HG03064 (cell line): Measurements from ENCODE around the gene LSM3.
"Not testable (repeated sequence)": the region's sequence is repeated elsewhere in the genome, so short reads cannot be mapped to it uniquely, and the experiment has no call there.

ENCODE experiments used
- ATAC-seq: cut with Tn5 transposase; IDR thresholded peaks from one replicate; pipeline ENCODE4 v1.9.1; 2021; ENCODE audit warnings: low read depth; ENCODE audit not compliant: unreplicated experiment

Gene LSM3

DNA sequence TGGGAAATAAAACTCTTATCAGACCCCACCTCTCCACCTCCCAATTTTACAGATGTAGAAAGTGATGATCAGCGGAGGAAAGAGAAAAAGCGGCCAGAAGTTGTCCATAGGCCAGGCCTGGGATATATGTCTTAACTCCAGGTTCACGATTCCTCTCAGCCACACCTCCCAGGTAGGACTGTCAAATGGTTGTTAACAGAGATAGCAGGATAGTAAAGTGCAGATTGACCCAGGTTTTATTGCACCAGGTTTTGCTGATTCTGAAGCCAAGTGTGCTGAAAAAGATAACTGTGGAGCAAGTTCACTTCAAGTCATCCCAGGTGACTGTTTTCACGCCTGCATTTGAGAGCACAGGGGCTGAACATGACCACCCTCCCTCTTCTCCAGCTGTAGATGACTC, 36.1 kb downstream of the LSM3 start:
- ATAC-seq = no peak

DNA sequence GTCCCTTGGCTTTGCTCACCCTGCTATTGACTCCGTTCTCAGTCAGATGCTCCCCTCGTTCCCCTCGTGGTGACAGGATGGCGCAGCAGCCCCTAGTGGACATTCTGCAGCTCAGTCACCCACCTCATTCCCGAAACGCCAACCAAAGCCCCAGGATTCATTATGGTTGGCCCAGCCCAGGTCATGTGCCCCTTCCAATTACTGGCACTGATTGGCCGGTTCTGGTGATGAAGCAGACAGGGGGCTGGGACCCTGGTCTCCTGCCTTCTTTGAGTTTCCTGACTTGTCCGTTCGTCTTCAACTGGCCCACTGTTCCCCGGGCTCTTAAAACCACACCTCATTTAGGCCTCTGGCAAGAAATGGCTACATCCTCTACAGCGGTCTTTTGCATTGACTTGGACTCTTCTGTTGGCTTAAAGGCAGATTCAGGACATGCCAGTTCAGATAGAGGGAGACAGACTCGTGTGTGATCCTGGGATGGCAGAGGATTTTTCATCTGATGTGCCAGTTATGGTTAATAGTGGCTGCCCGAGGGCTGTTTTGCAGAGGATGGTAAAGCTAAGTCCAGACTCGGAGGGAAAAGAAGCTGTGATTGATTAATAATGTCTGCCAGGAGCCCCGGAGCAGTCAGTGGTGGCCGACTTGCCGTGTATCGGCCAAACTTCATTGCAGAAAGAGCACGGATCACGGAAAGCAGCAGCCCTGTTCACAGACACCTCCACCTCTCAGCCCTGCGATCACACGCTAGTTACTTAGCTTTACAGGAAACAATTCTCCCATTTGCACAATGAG, 37.8 kb downstream of the LSM3 start:
- ATAC-seq = no peak

DNA sequence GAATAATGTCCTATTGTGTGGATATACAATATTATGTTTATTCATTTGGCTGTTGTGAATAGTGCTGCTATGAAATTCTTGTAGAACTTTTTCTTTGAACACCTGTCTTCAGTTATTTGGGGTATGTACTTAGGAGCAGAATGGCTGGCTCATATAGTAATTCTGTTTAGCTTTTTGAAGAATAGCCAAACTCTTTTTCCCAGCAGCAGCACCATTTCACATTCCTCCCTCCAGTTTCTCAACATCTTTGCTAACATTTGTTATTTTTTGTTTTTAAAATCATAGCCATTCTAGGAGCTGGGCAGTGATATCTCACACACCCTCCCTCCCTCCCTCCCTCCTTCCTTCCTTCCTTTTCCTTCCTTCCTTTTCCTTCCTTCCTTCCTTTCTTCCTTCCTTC, 39.7 kb downstream of the LSM3 start:
- no peak for ATAC-seq

- ATAC-seq = no peak
These were observed 42.3 kb downstream of the LSM3 start for GRCh38 chr3:14220933-14221332.

DNA sequence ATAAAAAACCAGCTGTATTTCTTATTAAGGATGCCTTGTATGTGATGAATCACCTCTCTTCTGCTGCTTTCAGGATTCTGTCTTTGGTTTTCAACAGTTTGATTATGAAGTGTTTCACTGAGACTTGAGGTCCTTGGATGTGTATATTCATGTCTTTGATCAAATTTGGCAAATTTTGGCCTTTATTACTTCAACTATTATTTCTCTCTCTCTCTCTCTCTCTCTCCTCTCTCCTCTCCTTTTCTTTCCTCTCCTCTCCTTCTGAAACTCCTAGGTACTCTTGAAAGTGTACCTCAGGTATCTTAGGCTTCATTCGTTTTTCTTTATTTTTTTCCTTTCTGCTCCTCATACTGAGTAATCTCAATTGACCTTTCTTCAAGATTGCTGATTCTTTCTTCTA, 43.3 kb downstream of the LSM3 start:
- ATAC-seq = no peak

DNA sequence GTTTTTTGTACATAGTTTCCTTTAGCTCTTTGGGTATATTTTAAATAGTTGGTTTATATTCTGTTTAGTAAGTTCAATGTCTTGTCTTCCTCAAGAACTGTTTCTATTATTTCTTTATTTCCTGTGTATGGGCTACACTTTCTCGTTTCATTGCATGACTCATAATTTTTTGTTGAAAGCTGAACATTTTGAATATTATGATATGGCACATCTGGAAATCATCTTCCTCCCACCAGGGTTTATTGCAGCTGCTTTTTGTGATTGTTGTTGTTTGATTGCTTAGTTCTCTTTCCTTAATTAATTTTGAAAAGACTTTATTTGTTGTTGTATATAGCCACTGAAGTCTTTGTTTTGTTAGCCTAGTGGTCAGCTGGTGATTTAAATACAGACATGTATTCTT, 43.8 kb downstream of the LSM3 start:
- ATAC-seq = no peak

DNA sequence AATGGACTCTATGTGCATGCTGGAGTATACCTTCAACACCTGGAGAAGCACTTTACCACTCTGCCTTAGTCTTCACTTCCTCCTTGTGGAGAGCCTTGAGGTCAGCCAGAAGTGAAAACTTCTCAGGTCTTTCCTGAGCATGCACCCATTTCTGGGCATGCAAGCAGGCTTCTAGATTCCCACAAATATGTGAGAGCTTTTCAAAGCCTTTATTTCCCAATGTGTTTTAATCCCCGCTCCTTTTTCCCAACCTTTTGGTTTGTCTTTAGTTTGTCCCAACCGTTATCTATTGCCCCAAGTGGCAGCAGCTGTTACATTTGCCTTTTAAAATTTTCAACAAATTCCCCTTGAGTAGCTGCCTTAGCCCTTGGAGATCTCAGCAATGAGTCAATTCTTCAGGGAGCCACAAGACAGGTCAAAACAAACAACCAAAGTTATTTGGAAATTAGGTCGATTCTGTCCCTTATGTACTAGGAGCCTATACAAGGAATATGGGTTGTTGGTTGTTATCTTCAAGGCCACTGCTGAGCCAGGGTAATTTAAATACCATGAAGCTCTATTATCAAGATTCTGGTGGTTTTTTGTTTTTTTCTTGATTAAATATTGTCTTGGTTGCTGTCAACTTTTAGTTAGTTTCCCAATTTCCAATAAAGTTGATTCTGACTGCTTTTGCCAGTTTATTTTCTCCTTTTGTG, 44.4 kb downstream of the LSM3 start:
- ATAC-seq = no peak

- ATAC-seq = no peak
These were observed 45.0 kb downstream of the LSM3 start for GRCh38 chr3:14223595-14223994.

GRCh38 chr3:14224895-14225294, 46.3 kb downstream of the LSM3 start:
- ATAC-seq = no peak

GRCh38 chr3:14225421-14225820, 46.8 kb downstream of the LSM3 start:
- ATAC-seq = no peak

DNA sequence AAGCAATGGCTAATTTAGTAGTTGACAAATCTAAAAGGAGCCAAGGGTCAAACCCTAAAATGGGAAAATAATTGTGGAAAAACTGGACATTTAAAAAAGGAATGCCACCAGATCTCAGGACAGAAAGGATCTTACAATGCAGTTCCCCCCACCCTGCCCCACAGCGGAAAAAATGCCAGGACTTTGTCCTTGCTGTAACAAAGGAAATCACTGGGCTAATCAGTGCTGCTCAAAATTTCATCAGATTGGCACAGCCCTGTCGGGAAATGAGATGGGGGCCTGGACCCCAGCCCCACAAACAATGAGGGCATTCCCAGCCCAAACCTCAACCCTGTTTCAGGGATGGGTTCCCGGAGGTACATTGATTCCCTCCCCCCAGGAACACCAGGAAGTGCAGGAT, 47.7 kb downstream of the LSM3 start:
- not testable (repeated sequence) for ATAC-seq

DNA sequence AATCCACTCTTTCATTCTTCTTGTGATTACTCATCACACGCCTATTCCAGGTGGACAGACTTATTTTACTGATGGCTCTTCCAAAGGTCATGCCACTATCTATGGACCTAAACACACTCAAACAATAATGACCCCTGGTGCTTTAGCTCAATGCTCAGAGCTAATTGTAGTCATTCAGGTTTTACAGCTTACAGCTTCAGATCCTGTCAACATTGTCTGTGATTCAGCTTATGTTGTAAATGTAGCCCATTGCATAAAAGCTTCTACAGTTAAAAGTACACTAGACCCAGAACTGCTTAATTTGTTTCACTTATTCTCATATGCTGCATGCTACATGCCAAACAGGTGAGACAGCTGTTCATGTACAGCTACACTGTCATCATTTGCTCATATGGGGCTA, 49.2 kb downstream of the LSM3 start:
- ATAC-seq = no peak

DNA sequence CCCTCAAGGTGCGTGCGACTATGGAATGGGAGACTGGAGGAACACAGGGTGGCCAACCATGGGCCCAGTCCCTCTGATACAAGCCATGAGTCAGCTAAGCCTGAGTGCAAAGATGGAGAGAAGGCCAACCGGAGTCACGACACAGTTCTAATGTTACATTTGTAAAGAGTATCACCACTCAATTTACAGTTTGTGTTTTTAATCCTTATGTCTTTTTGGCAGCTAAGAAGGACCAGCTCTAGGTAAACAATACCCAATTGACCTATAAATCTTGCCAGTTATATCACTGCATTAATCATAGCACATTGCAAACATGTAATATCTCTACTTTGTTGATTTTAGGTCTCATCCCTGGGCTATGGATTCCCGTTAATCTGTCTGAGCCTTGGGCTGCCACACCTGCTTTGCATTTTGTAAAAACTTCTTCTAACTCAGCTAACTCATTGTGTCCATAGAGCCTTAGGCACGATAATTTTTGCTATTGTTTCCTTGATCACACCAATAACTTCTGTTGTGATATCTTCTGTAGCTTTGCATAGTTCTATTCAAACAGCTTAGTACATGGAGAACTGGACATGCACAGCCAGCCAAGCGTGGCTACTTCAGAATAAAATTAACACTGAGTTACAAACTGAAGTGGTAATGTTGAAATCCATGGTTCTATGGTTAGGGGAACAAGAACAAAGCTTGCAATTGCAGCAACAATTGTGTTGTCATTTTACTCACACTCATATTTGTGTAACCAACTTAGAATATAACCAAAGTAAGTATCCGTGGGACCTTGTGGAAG, 50.3 kb downstream of the LSM3 start:
- ATAC-seq = no peak

DNA sequence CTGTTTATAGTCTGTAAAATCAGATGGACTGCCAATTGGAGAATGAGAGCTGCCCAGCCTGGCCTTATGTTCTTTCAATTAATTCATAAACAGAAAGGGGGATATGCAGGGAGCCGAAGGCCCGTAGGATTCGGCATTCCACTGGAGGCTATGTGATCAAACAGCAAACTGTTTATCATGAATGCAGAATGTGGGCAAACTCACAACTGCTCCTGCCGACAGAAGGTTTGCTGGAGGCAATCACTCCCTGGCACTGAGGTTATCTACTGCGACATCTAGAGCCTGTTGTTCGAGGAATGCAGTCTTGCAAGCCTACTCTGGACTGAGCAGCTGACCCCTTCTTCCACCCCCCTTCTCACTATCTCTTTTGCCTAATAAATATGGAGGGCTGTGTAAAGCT, 51.1 kb downstream of the LSM3 start:
- ATAC-seq = not testable (repeated sequence)

- no peak for ATAC-seq
These were observed 52.1 kb downstream of the LSM3 start for GRCh38 chr3:14230729-14231128.

GRCh38 chr3:14231145-14231990, 52.8 kb downstream of the LSM3 start:
- no peak for ATAC-seq

DNA sequence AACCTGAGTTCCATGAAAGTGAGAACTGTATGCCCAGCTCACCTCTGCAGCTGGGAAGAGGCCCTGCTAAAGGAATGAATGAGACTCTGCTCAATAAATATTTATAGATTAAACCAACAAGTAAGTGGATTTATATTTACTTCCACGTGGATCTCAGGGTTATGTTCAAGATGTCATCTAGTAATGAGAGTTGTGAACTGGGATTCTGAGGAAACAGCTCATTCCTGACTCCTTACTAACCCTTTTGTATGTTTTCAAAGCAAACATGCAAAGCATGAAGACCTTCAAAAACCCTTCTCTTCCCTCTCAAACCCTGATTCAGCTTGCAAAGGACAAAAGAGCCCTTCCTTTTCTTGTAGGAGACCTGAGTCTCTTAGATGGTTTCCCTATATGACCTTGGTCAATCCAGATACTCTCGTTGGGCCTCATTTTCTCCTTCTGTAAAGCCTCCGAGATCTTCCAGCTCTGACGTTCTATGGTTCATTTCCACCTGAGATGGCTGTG, 53.4 kb downstream of the LSM3 start:
- ATAC-seq = no peak

DNA sequence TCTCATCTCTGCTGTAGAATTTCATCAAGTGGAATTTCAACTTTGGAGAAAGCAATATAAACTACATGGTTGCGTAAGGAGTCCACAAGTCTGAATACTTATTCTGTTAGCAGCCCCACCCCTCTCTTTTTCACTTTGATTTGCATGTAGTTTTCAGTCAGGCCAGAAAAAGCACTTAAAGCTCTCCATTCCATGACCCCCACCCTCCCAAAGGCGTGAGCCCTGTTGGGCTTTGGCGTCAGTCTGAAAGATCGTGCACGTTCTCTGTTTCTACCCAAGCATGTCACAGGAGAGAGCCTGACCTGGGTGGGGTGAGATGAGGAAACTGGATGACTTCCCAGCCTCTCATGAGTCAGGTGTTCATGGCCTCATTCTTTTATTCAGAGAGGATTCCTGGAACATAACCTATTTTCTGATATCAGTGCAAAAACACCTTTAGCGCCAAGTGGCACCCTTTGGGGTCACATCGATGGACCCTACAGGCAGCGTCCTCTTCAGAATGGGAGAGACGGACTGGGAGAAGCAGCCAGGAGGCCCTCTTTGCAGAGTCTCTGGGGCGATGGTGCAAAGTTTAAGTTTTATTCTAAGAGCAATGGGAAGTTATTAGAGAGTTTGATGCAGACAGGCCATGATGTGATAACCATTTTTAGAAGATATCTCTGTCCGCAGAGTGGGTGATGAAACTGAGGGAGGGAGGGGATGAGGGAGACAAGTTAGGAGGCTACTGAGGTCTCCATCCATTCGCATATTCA, 55.8 kb downstream of the LSM3 start:
- ATAC-seq = no peak

DNA sequence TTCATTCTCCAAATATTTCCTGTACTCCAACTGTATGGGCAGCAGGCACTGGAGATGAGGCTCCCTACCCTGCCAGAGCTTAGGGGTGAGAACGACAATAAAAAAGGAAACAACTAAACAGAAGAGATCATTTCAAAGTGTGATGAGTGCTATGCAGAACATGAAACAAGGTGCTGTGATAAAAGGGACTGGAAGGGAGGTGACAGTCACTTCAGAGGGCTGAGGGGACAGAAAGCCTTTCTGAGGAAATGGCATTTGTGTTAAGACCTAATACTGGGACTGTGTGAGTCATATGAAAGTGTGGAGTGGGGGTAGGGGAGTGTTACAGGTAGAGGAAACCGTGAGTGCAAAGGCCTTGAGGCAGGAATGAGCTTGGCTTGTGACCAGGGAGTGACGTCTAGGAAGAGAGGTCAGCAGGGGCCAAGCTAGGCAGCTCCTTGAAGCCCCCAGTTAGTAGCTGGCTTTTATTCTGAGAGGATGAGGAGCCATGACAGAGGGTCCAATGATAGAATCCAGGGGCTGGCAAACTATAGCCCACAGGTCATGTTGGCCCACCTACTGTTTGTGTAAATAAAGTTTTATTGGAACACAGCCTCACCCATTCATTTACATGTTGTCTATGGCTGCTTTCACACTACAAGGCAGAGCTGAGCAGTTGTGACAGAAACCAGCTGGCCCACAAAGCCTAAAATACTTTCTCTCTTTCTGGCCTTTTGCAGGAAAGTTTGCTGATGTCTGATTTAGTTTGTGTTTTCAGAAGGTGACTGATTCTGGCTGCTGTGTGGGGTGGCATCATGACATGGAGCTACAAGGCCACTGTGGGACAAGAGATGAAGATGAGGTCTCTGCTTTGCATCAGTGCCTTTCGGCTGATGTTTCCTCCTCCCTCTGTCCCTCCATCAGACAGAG, 56.6 kb downstream of the LSM3 start:
- no peak for ATAC-seq
